Activated T-cell treated with anti-CD3 and anti-CD28 coated beads, Interleukin-2, amount 50 U/mL, for 4 hours (primary cell): ENCODE results near the gene NR6A1. TPM values are rescaled to one million over a fixed set of nuclear protein-coding genes. Genes with fewer than 3 reads are reported as not detected.
"Not testable (repeated sequence)": the region's sequence is repeated elsewhere in the genome, so short reads cannot be mapped to it uniquely, and the experiment has no call there.

Experiments
- ATAC-seq, 2 donors: fragments of 200-7000 bp; cut with Tn5 transposase; one replicate each; pipeline ENCODE4 v1.10.0; 2021
- DNase-seq: peaks from one replicate; pipeline ENCODE4 v3.0.0-alpha.2; 2020
- H3K27me3 Mint-ChIP-seq: one replicate; pipeline ENCODE4 v1.8.0; 2021; ENCODE audit warnings: low read depth, mixed read lengths
- H3K36me3 Mint-ChIP-seq: one replicate; pipeline ENCODE4 v1.8.0; 2022; ENCODE audit warnings: mixed read lengths; ENCODE audit not compliant: insufficient read depth
- H3K4me1 Mint-ChIP-seq: one replicate; pipeline ENCODE4 v1.8.0; 2021; ENCODE audit warnings: low read depth, mixed read lengths
- H3K4me3 Mint-ChIP-seq: one replicate; pipeline ENCODE4 v1.8.0; 2021; ENCODE audit warnings: mild to moderate bottlenecking, moderate library complexity, mixed read lengths
- H3K9me3 Mint-ChIP-seq: one replicate; pipeline ENCODE4 v1.8.0; 2021; ENCODE audit warnings: mixed read lengths
- total RNA-seq, 3 donors: library from RNA; stranded (reverse); gene quantifications; one replicate each; pipeline ENCODE4 v1.2.1, GENCODE V29; 2021

Gene NR6A1
- total RNA-seq, 3 donors from 2014 or later = 2.3 to 3.5 (median 2.7) TPM

- DNase-seq (no peak), ATAC-seq (no peak)
- Mint-ChIP-seq H3K36me3 (no peaks in the 10 kb centered on the region), H3K4me1 (no peaks in the 10 kb centered on the region), H3K4me3 (no peak overlapping the region), H3K27me3 (peaks cover 11% of the 10 kb centered on the region), H3K9me3 (no peaks in the 10 kb centered on the region)
Measured at GRCh38 chr9:124743686-124744348, 27.3 kb downstream of the NR6A1 start.

- ATAC-seq = no peak
- Mint-ChIP-seq H3K36me3 (no peaks in the 10 kb centered on the region), H3K4me1 (no peaks in the 10 kb centered on the region), H3K4me3 (no peak overlapping the region), H3K27me3 (peaks cover 8% of the 10 kb centered on the region), H3K9me3 (no peaks in the 10 kb centered on the region)
- DNase-seq = no peak
Measured at GRCh38 chr9:124742940-124743339, 28.2 kb downstream of the NR6A1 start.

- Mint-ChIP-seq H3K4me1 (no peaks in the 10 kb centered on the region), H3K4me3 (no peak overlapping the region), H3K36me3 (no peaks in the 10 kb centered on the region), H3K9me3 (no peaks in the 10 kb centered on the region), H3K27me3 (peaks cover 5% of the 10 kb centered on the region)
- DNase-seq (no peak), ATAC-seq (no peak)
Measured at GRCh38 chr9:124741662-124742061, 29.4 kb downstream of the NR6A1 start.

- Mint-ChIP-seq H3K9me3 (no peaks in the 10 kb centered on the region), H3K4me1 (no peaks in the 10 kb centered on the region), H3K27me3 (peaks cover 5% of the 10 kb centered on the region), H3K36me3 (no peaks in the 10 kb centered on the region), H3K4me3 (no peak overlapping the region)
- ATAC-seq (no peak), DNase-seq (no peak)
Measured at GRCh38 chr9:124741149-124741548, 30.0 kb downstream of the NR6A1 start.

- ATAC-seq (no peak), DNase-seq (no peak)
- H3K27me3 Mint-ChIP-seq = peaks cover 12% of the 10 kb centered on the region
- peaks cover 5% of the 10 kb centered on the region for H3K4me1 Mint-ChIP-seq
- H3K4me3 Mint-ChIP-seq = no peak overlapping the region
- H3K36me3 Mint-ChIP-seq = no peaks in the 10 kb centered on the region
- H3K9me3 Mint-ChIP-seq = no peaks in the 10 kb centered on the region
Measured at GRCh38 chr9:124739360-124739759, 31.8 kb downstream of the NR6A1 start.

GRCh38 chr9:124738075-124738474, 33.0 kb downstream of the NR6A1 start:
- H3K4me1 Mint-ChIP-seq, DNase-seq, H3K9me3 Mint-ChIP-seq, H3K36me3 Mint-ChIP-seq, ATAC-seq, H3K4me3 Mint-ChIP-seq: not testable (repeated sequence)
- H3K27me3 Mint-ChIP-seq = peaks cover 14% of the 10 kb centered on the region

- ATAC-seq = peak; percentile 58 to 72
- Mint-ChIP-seq H3K4me3 (no peak overlapping the region), H3K27me3 (peaks cover 18% of the 10 kb centered on the region), H3K9me3 (no peaks in the 10 kb centered on the region), H3K36me3 (no peaks in the 10 kb centered on the region), H3K4me1 (peaks cover 5% of the 10 kb centered on the region)
- DNase-seq = no peak
Measured at GRCh38 chr9:124735121-124735520, 36.0 kb downstream of the NR6A1 start.

GRCh38 chr9:124734741-124735083, 36.4 kb downstream of the NR6A1 start:
- H3K4me1 Mint-ChIP-seq, ATAC-seq, H3K9me3 Mint-ChIP-seq, DNase-seq, H3K36me3 Mint-ChIP-seq, H3K4me3 Mint-ChIP-seq: not testable (repeated sequence)
- H3K27me3 Mint-ChIP-seq = peaks cover 19% of the 10 kb centered on the region

- H3K27me3 Mint-ChIP-seq = peaks cover 19% of the 10 kb centered on the region
- H3K36me3 Mint-ChIP-seq = no peaks in the 10 kb centered on the region
- DNase-seq = no peak
- no peaks in the 10 kb centered on the region for H3K9me3 Mint-ChIP-seq
- H3K4me3 Mint-ChIP-seq = no peak overlapping the region
- H3K4me1 Mint-ChIP-seq = peaks cover 5% of the 10 kb centered on the region
- ATAC-seq = no peak
Measured at GRCh38 chr9:124733964-124734740, 37.0 kb downstream of the NR6A1 start.

- peaks cover 13% of the 10 kb centered on the region for H3K27me3 Mint-ChIP-seq
- no peak for DNase-seq
- H3K9me3 Mint-ChIP-seq = no peaks in the 10 kb centered on the region
- no peak for ATAC-seq
- H3K36me3 Mint-ChIP-seq = no peaks in the 10 kb centered on the region
- H3K4me1 Mint-ChIP-seq = peaks cover 6% of the 10 kb centered on the region
- no peak overlapping the region for H3K4me3 Mint-ChIP-seq
Measured at GRCh38 chr9:124730772-124731171, 40.3 kb downstream of the NR6A1 start.

- peaks cover 1% of the 10 kb centered on the region for H3K4me1 Mint-ChIP-seq
- ATAC-seq (no peak), DNase-seq (no peak)
- H3K9me3 Mint-ChIP-seq = no peaks in the 10 kb centered on the region
- H3K4me3 Mint-ChIP-seq = no peak overlapping the region
- no peaks in the 10 kb centered on the region for H3K36me3 Mint-ChIP-seq
- peaks cover 6% of the 10 kb centered on the region for H3K27me3 Mint-ChIP-seq
Measured at GRCh38 chr9:124726886-124727285, 44.2 kb downstream of the NR6A1 start.

GRCh38 chr9:124725068-124725452, 46.1 kb downstream of the NR6A1 start:
- peaks cover 1% of the 10 kb centered on the region for H3K4me1 Mint-ChIP-seq
- H3K36me3 Mint-ChIP-seq = no peaks in the 10 kb centered on the region
- ATAC-seq = no peak
- no peaks in the 10 kb centered on the region for H3K27me3 Mint-ChIP-seq
- no peak for DNase-seq
- no peak overlapping the region for H3K4me3 Mint-ChIP-seq
- no peaks in the 10 kb centered on the region for H3K9me3 Mint-ChIP-seq

GRCh38 chr9:124724415-124725067, 46.6 kb downstream of the NR6A1 start:
- Mint-ChIP-seq H3K27me3 (no peaks in the 10 kb centered on the region), H3K4me3 (no peak overlapping the region), H3K9me3 (no peaks in the 10 kb centered on the region), H3K36me3 (no peaks in the 10 kb centered on the region), H3K4me1 (peaks cover 1% of the 10 kb centered on the region)
- no peak for DNase-seq
- no peak for ATAC-seq

GRCh38 chr9:124723352-124723751, 47.8 kb downstream of the NR6A1 start:
- no peak for ATAC-seq
- Mint-ChIP-seq H3K4me3 (no peak overlapping the region), H3K9me3 (no peaks in the 10 kb centered on the region), H3K4me1 (peaks cover 1% of the 10 kb centered on the region), H3K27me3 (no peaks in the 10 kb centered on the region), H3K36me3 (no peaks in the 10 kb centered on the region)
- no peak for DNase-seq
